HEK293 (cell line): Measurements from ENCODE around the gene CTCF.

Experiments used
- CTCF ChIA-PET: fragments of 350-600 bp; formaldehyde crosslinking; extraction: SDS; loops from one replicate; lab custom pipeline; 2021; ENCODE audit warnings: antibody characterized with exemption; lab: Yijun Ruan, JAX
- POLR2A ChIA-PET: fragments of 300-600 bp; formaldehyde crosslinking; extraction: SDS; loops from one replicate; lab custom pipeline; 2020; ENCODE audit warnings: antibody characterized with exemption, inconsistent platforms; lab: Yijun Ruan, JAX
- H3K27ac ChIP-seq: fragments of 200-500 bp; sonication (Bioruptor generic); 2 replicates; pipeline ENCODE4 v1.5.1; 2014; ENCODE audit warnings: low read depth, low read length, control low read depth, inconsistent platforms; ENCODE audit errors: extremely low read depth
- H3K36me3 ChIP-seq, 2 experiments: fragments of 200-500 bp in 1 of 2; sonication (Bioruptor generic) in 1 of 2; 1 replicate in 1 of 2; 2 replicates in 1 of 2; pipeline ENCODE4 v1.5.1; 2014 to 2017; ENCODE audit warnings: inconsistent platforms in 2 of 2, low read length in 2 of 2; ENCODE audit not compliant: control insufficient read depth in 2 of 2, insufficient read depth in 1 of 2
- H3K4me1 ChIP-seq: fragments of 200-500 bp; sonication (Bioruptor generic); 2 replicates; pipeline ENCODE4 v1.5.1; 2014; ENCODE audit warnings: mild to moderate bottlenecking, low read length, inconsistent platforms; ENCODE audit not compliant: control insufficient read depth, insufficient read depth
- H3K4me3 ChIP-seq: 2 replicates; pipeline ENCODE4 v1.5.1; 2011; ENCODE audit warnings: low read depth, mild to moderate bottlenecking, control low read depth, low read length, moderate library complexity
- H3K9me3 ChIP-seq: fragments of 200-500 bp; sonication (Bioruptor generic); 2 replicates; pipeline ENCODE4 v1.5.1; 2014; ENCODE audit warnings: low read depth, low read length, inconsistent platforms; ENCODE audit not compliant: control insufficient read depth, insufficient read depth
- AEBP2 ChIP-seq: fragments of 450-650 bp; formaldehyde crosslinking; IDR thresholded peaks from 2 replicates; pipeline ENCODE4 v1.5.1; 2016; ENCODE audit warnings: missing biosample characterization, missing genetic modification characterization, borderline replicate concordance
- REPIN1 ChIP-seq: fragments of 450-650 bp; formaldehyde crosslinking; IDR thresholded peaks from 2 replicates; pipeline ENCODE4 v1.5.1; 2017; ENCODE audit warnings: missing biosample characterization, missing genetic modification characterization, low read depth
- ZNF157 ChIP-seq: fragments of 450-650 bp; formaldehyde crosslinking; IDR thresholded peaks from 2 replicates; pipeline ENCODE4 v1.5.1; 2016; ENCODE audit warnings: missing biosample characterization, missing genetic modification characterization
- ZNF175 ChIP-seq: fragments of 450-650 bp; formaldehyde crosslinking; IDR thresholded peaks from 2 replicates; pipeline ENCODE4 v1.5.1; 2016; ENCODE audit warnings: missing biosample characterization, missing genetic modification characterization
- ZNF239 ChIP-seq: fragments of 450-650 bp; formaldehyde crosslinking; IDR thresholded peaks from 2 replicates; pipeline ENCODE4 v1.5.1; 2016; ENCODE audit warnings: missing biosample characterization, missing genetic modification characterization
- ZNF416 ChIP-seq: fragments of 450-650 bp; formaldehyde crosslinking; IDR thresholded peaks from 2 replicates; pipeline ENCODE4 v1.5.1; 2016; ENCODE audit warnings: missing biosample characterization, missing genetic modification characterization
- ZNF529 ChIP-seq: fragments of 450-650 bp; formaldehyde crosslinking; IDR thresholded peaks from 2 replicates; pipeline ENCODE4 v1.5.1; 2017; ENCODE audit warnings: missing genetic modification characterization, missing biosample characterization; ENCODE audit not compliant: insufficient replicate concordance
- ZNF530 ChIP-seq: fragments of 450-650 bp; formaldehyde crosslinking; IDR thresholded peaks from 2 replicates; pipeline ENCODE4 v1.5.1; 2016; ENCODE audit warnings: low read depth, missing biosample characterization, missing genetic modification characterization
- ZNF692 ChIP-seq: fragments of 450-650 bp; formaldehyde crosslinking; IDR thresholded peaks from 2 replicates; pipeline ENCODE4 v1.5.1; 2016; ENCODE audit warnings: missing biosample characterization, missing genetic modification characterization
- ZSCAN18 ChIP-seq: fragments of 450-650 bp; formaldehyde crosslinking; IDR thresholded peaks from 2 replicates; pipeline ENCODE4 v1.5.1; 2016; ENCODE audit warnings: missing biosample characterization, missing genetic modification characterization
- TF ChIP-seq, protein P1 (sequence below): fragments of 450-650 bp; IDR thresholded peaks from 2 replicates; pipeline ENCODE4 v1.5.1; 2018; ENCODE audit warnings: missing biosample characterization, mild to moderate bottlenecking, missing genetic modification characterization
- TF ChIP-seq, protein P2 (sequence below): fragments of 450-650 bp; formaldehyde crosslinking; conservative IDR thresholded peaks from 2 replicates; pipeline ENCODE4 v1.5.1; 2016; ENCODE audit warnings: low read depth, missing biosample characterization, missing genetic modification characterization

CTCF gene

GRCh38 chr16:67668495-67669157 lies 106.3 kb downstream of the CTCF start:
- 0 out of 2 replicates have a peak, but pooled peaks cover 3% of the 10 kb centered on the region for H3K4me1 ChIP-seq
- no peaks in the 10 kb centered on the region for H3K9me3 ChIP-seq
- CTCF ChIA-PET, result interaction anchor here (0.6 to 3.0 kb wide), 9 partner anchors 11 to 273 kb away, joined by 3 to 19 read pairs (median 3); partner anchors contain the start of gene GFOD2
- POLR2A ChIA-PET, result no interaction called here
- H3K4me3 ChIP-seq, result no peak overlapping the region
- H3K36me3 ChIP-seq, result peaks cover 0 to 18% of the 10 kb centered on the region in 2 experiments; a peak in 1 of 3 replicates
- TF ChIP-seq, protein P1, sequence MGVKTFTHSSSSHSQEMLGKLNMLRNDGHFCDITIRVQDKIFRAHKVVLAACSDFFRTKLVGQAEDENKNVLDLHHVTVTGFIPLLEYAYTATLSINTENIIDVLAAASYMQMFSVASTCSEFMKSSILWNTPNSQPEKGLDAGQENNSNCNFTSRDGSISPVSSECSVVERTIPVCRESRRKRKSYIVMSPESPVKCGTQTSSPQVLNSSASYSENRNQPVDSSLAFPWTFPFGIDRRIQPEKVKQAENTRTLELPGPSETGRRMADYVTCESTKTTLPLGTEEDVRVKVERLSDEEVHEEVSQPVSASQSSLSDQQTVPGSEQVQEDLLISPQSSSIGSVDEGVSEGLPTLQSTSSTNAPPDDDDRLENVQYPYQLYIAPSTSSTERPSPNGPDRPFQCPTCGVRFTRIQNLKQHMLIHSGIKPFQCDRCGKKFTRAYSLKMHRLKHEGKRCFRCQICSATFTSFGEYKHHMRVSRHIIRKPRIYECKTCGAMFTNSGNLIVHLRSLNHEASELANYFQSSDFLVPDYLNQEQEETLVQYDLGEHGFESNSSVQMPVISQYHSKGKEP (tag by site-specific recombination), result no peak
- no peak for TF ChIP-seq ZNF157 (tag by site-specific recombination)
- no peak for TF ChIP-seq REPIN1 (tag by site-specific recombination)
- no peak for TF ChIP-seq ZNF692 (tag by site-specific recombination)
- TF ChIP-seq AEBP2, result no peak
- TF ChIP-seq ZNF416 (tag by site-specific recombination), result no peak
- TF ChIP-seq, all 188 proteins: peak for 0
- H3K27ac ChIP-seq, result no peak overlapping the region

DNA sequence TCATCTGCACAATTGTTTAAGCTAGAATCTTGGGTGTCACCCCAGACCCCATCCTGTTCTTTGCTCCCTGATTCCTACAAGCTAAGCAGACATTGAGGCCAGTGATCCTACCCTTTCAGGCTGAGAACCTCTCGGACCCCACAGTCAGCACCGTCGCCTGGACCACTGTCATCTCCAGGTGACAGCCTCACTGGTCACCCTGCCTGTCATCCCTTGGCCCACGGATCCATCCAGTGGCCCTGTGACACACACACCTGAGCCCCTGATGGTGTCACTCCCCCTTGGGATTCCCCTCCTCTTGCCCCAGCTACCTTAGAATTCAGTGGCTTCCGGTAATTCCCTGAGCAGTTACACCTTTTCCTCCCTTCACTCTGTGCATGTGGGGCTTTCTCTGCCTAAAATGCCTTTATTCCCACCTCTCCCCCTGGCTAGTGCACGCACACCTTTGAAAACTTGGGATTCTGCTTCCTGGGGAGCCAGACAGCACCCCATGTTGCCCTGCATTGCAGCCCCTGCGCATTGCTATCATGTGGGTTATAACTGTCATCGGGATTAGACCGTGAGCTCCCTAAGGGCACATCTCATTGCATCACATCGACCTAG lies 107.3 kb downstream of the CTCF start:
- H3K27ac ChIP-seq, result no peak overlapping the region
- ChIA-PET CTCF (interaction anchor here (0.6 to 3.0 kb wide), 6 partner anchors 10 to 266 kb away, joined by 3 to 17 read pairs (median 4); partner anchors contain the start of genes ACD and GFOD2), POLR2A (no interaction called here)
- no peak for TF ChIP-seq ZNF239
- no peak for TF ChIP-seq ZNF175
- no peak for TF ChIP-seq ZNF530
- TF ChIP-seq ZNF529 (tag by site-specific recombination), result no peak
- TF ChIP-seq ZSCAN18 (tag by site-specific recombination), result no peak
- TF ChIP-seq, protein P2, sequence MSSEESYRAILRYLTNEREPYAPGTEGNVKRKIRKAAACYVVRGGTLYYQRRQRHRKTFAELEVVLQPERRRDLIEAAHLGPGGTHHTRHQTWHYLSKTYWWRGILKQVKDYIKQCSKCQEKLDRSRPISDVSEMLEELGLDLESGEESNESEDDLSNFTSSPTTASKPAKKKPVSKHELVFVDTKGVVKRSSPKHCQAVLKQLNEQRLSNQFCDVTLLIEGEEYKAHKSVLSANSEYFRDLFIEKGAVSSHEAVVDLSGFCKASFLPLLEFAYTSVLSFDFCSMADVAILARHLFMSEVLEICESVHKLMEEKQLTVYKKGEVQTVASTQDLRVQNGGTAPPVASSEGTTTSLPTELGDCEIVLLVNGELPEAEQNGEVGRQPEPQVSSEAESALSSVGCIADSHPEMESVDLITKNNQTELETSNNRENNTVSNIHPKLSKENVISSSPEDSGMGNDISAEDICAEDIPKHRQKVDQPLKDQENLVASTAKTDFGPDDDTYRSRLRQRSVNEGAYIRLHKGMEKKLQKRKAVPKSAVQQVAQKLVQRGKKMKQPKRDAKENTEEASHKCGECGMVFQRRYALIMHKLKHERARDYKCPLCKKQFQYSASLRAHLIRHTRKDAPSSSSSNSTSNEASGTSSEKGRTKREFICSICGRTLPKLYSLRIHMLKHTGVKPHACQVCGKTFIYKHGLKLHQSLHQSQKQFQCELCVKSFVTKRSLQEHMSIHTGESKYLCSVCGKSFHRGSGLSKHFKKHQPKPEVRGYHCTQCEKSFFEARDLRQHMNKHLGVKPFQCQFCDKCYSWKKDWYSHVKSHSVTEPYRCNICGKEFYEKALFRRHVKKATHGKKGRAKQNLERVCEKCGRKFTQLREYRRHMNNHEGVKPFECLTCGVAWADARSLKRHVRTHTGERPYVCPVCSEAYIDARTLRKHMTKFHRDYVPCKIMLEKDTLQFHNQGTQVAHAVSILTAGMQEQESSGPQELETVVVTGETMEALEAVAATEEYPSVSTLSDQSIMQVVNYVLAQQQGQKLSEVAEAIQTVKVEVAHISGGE (tag by site-specific recombination), result no peak
- H3K4me3 ChIP-seq, result no peak overlapping the region
- H3K4me1 ChIP-seq, result 0 out of 2 replicates have a peak, but pooled peaks cover 3% of the 10 kb centered on the region
- peaks cover 0 to 9% of the 10 kb centered on the region in 2 experiments; a peak in 1 of 3 replicates for H3K36me3 ChIP-seq
- no peaks in the 10 kb centered on the region for H3K9me3 ChIP-seq
